ENCODE results near the gene LHX5.
"Not testable (repeated sequence)": the region's sequence is repeated elsewhere in the genome, so short reads cannot be mapped to it uniquely, and the experiment has no call there.

The LHX5 gene

GRCh38 chr12:113471619-113472171 lies at the start of gene LHX5:
TSS of gene LHX5 (minus strand) at chr12:113471871. CDS start at chr12:113471498, 373 bp downstream.
- DNase-seq (ENCODE audit: low spot score), result no peak

- DNase-seq (ENCODE audit: low spot score), result no peak
These were observed 48.0 kb upstream of the LHX5 start for GRCh38 chr12:113519464-113520307.

GRCh38 chr12:113515082-113515856 lies 43.6 kb upstream of the LHX5 start:
- DNase-seq (ENCODE audit: low spot score), result no peak

- DNase-seq (ENCODE audit: low spot score), result no peak
These were observed 42.9 kb upstream of the LHX5 start for GRCh38 chr12:113514602-113515001.

GRCh38 chr12:113512568-113512967 lies 40.9 kb upstream of the LHX5 start:
- no peak for DNase-seq (ENCODE audit: low spot score)

GRCh38 chr12:113506867-113507266 lies 35.2 kb upstream of the LHX5 start:
- no peak for DNase-seq (ENCODE audit: low spot score)

- DNase-seq (ENCODE audit: low spot score), result no peak
These were observed 34.3 kb upstream of the LHX5 start for GRCh38 chr12:113505941-113506340.

GRCh38 chr12:113504917-113505316 lies 33.2 kb upstream of the LHX5 start:
- no peak for DNase-seq (ENCODE audit: low spot score)

GRCh38 chr12:113500782-113501311 lies 29.2 kb upstream of the LHX5 start:
- DNase-seq (ENCODE audit: low spot score), result peak; percentile 36

- DNase-seq (ENCODE audit: low spot score), result no peak
These were observed 28.6 kb upstream of the LHX5 start for GRCh38 chr12:113500306-113500675.

- no peak for DNase-seq (ENCODE audit: low spot score)
These were observed 26.8 kb upstream of the LHX5 start for GRCh38 chr12:113498490-113498889.

- no peak for DNase-seq (ENCODE audit: low spot score)
These were observed 26.0 kb upstream of the LHX5 start for GRCh38 chr12:113497693-113498092.

GRCh38 chr12:113495941-113496340 lies 24.3 kb upstream of the LHX5 start:
- DNase-seq (ENCODE audit: low spot score), result not testable (repeated sequence)

- DNase-seq (ENCODE audit: low spot score), result no peak
These were observed 16.7 kb upstream of the LHX5 start for GRCh38 chr12:113488322-113488721.

- no peak for DNase-seq (ENCODE audit: low spot score)
These were observed 15.1 kb upstream of the LHX5 start for GRCh38 chr12:113486722-113487121.

- DNase-seq (ENCODE audit: low spot score), result no peak
These were observed 13.7 kb upstream of the LHX5 start for GRCh38 chr12:113485330-113485729.

- DNase-seq (ENCODE audit: low spot score), result no peak
These were observed 10.7 kb upstream of the LHX5 start for GRCh38 chr12:113482334-113482733.

- no peak for DNase-seq (ENCODE audit: low spot score)
These were observed 8.8 kb upstream of the LHX5 start for GRCh38 chr12:113480336-113480971.

- DNase-seq (ENCODE audit: low spot score), result peak; percentile 41
These were observed 8.1 kb upstream of the LHX5 start for GRCh38 chr12:113479590-113480335.

GRCh38 chr12:113479216-113479589 lies 7.5 kb upstream of the LHX5 start:
- no peak for DNase-seq (ENCODE audit: low spot score)

GRCh38 chr12:113478351-113479011 lies 6.8 kb upstream of the LHX5 start:
- DNase-seq (ENCODE audit: low spot score), result no peak

All from germinal center (tissue), 1 donor.